K562 (cell line): ENCODE results near the gene TCF4.

Experiments
- CTCF ChIP-seq, 3 experiments: IDR thresholded peaks in 2 of 3; conservative IDR thresholded peaks in 1 of 3; 2 replicates each; pipeline ENCODE4 v1.5.1; 2011 to 2012; ENCODE audit warnings: low read length in 3 of 3, mild to moderate bottlenecking in 3 of 3, control low read depth in 2 of 3, improper control_type of control experiment in 1 of 3, inconsistent platforms in 1 of 3, low read depth in 1 of 3, mixed read lengths in 1 of 3, moderate library complexity in 1 of 3; ENCODE audit not compliant: insufficient read depth in 2 of 3
- E2F6 ChIP-seq, 2 experiments: IDR thresholded peaks; 2 replicates each; pipeline ENCODE4 v1.6.1; 2011; ENCODE audit warnings: borderline replicate concordance in 1 of 2, control low read depth in 1 of 2, low read depth in 1 of 2, low read length in 1 of 2, mild to moderate bottlenecking in 1 of 2, mixed read lengths in 1 of 2, moderate library complexity in 1 of 2; ENCODE audit not compliant: insufficient read depth in 1 of 2, insufficient read length in 1 of 2, poor library complexity in 1 of 2, severe bottlenecking in 1 of 2; ENCODE audit errors: extremely low read depth in 1 of 2
- NFE2L1 ChIP-seq: fragments of 450-650 bp; IDR thresholded peaks from 2 replicates; pipeline ENCODE4 v1.6.1; 2016; ENCODE audit warnings: missing genetic modification characterization, low read depth, mild to moderate bottlenecking, missing compliant biosample characterization, moderate library complexity, borderline replicate concordance
- PHF21A ChIP-seq: fragments of 450-650 bp; IDR thresholded peaks from 2 replicates; pipeline ENCODE4 v1.6.1; 2017; ENCODE audit warnings: low read depth, borderline replicate concordance

GRCh38 chr18:55486936-55487335 is 101.1 kb downstream of the TCF4 start:
- no peak for TF ChIP-seq PHF21A
- no peak for TF ChIP-seq E2F6 (IDR thresholded peaks at IDR 0.05; ENCODE audit: borderline replicate concordance in 1 of 2, extremely low read depth in 1 of 2, insufficient read depth in 1 of 2, insufficient read length in 1 of 2, low read depth in 1 of 2, low read length in 1 of 2, poor library complexity in 1 of 2, severe bottlenecking in 1 of 2)
- no peak for TF ChIP-seq CTCF (IDR thresholded peaks at IDR 0.05 in 2 of 3, conservative IDR thresholded peaks at IDR 0.05 in 1 of 3; ENCODE audit: insufficient read depth in 2 of 3, low read depth in 1 of 3, low read length in 3 of 3)
- no peak for TF ChIP-seq NFE2L1 (tag)
